GM12874 (cell line): ENCODE measurements around the gene LDB2.

Experiments used
- TF ChIP-seq, protein P1 (sequence below): IDR thresholded peaks from 2 replicates; pipeline ENCODE4 v1.5.1; 2011; ENCODE audit warnings: low read depth, mild to moderate bottlenecking, control low read depth, low read length, moderate library complexity; ENCODE audit not compliant: insufficient read depth

LDB2 gene

DNA sequence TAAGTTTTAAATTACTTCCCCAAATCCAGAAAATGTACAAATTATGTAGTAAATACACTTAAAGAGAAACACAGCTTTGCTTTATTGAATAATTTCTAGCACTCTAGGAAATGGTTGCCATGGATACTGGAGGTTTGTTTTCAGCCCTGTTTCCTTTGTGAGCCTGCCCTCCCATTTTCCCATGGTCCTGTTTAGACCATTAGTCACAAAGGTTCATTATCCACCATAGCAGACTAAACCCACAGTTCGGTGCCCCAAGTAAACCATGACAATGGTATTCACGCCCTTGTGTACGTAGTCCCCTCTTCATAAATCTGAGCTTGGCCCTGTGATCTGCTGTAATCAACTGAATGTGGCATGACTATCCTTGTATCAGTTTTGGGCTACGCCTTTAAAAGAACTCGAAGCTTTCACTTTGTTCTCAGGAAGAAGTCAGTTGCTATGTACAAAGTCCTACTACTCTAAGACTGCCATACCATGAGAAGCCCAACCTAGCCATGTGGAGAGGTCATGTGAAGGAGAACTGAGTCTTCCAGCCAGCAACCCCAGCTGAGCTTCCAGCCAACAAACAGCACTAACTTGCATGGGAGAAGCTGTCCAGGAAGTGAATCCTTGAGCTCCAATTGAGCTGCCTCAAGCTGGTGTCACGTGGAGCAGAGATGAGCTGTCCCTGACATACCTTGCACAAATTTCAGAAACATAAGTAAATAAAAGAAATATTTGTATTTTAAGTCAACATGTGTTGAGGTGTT is 300.4 kb downstream of the LDB2 start:
- TF ChIP-seq, protein P1, sequence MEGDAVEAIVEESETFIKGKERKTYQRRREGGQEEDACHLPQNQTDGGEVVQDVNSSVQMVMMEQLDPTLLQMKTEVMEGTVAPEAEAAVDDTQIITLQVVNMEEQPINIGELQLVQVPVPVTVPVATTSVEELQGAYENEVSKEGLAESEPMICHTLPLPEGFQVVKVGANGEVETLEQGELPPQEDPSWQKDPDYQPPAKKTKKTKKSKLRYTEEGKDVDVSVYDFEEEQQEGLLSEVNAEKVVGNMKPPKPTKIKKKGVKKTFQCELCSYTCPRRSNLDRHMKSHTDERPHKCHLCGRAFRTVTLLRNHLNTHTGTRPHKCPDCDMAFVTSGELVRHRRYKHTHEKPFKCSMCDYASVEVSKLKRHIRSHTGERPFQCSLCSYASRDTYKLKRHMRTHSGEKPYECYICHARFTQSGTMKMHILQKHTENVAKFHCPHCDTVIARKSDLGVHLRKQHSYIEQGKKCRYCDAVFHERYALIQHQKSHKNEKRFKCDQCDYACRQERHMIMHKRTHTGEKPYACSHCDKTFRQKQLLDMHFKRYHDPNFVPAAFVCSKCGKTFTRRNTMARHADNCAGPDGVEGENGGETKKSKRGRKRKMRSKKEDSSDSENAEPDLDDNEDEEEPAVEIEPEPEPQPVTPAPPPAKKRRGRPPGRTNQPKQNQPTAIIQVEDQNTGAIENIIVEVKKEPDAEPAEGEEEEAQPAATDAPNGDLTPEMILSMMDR: no peak

DNA sequence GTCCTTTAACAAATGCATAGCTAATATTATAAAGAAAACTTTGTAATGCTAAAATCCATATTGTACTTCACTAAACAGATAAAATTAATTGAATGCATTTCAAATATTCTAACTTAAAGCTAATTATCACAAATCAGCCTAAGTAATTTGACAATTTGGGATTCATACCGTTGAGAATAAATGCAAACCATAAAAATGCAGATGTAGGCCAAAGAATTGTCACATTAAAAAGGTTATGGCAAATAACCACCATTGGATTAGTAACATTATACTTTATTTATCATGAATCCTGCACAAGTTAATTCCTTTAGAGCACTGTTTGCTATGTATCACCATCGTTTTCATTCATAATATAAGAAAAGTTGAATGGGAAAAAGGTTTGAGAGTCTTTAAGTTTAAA is 301.0 kb downstream of the LDB2 start:
- TF ChIP-seq, protein P1: no peak

DNA sequence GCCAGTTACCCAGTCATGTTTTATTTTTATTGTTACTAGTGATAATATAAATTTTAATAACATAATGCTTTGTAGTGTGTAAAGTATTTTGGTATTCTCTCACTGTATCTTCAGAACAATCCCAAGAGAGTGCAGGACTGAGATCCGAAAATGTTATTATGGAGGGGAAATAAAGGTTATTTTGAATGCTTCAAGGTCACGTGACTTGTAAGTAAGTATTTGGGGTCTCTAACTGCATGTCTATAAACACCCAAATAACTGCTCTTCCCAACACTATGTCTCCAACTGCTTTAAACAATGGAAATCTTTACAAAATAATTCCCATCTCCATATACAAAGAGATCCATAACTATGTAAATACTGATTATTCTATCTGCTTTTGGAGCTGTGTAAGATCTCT is 302.2 kb downstream of the LDB2 start:
- TF ChIP-seq, protein P1: no peak

DNA sequence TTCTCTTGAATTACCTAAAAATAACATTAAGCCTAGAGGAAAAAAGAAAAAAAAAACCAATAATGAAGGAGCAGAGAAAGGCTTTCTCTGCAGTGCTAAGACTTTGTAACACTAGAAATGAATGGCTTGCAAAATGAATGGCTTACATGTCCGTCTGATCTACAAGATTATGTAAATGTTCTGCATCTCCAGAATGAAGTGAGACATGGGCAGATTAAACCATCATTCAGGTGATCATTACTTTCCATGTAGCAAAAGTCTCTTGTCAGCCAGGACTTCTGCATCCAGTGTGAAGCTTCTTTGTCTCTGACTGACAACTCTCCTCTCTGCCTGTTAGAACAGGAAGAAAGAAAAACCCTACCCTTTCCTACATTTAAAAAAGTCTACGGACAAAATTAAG is 304.3 kb downstream of the LDB2 start:
- TF ChIP-seq, protein P1: no peak

DNA sequence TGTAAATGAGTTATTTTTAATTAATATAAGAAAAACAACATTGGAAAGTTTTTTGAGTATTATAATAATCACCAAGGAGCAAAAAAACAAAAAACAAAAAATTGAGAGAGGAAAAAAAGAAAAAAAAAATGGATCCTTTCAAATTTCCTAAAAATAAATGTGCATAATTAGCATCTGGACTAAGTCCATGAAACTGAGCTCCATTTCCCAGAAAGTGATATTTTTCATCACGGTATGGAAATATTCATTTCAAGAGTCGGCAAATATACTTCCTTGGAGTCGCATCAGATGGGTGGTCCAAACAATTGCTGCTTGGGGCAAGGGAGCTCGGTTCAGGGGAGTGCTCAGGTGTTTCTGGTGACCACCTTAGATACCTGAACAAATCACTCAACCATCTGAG is 305.1 kb downstream of the LDB2 start:
- TF ChIP-seq, protein P1: no peak

DNA sequence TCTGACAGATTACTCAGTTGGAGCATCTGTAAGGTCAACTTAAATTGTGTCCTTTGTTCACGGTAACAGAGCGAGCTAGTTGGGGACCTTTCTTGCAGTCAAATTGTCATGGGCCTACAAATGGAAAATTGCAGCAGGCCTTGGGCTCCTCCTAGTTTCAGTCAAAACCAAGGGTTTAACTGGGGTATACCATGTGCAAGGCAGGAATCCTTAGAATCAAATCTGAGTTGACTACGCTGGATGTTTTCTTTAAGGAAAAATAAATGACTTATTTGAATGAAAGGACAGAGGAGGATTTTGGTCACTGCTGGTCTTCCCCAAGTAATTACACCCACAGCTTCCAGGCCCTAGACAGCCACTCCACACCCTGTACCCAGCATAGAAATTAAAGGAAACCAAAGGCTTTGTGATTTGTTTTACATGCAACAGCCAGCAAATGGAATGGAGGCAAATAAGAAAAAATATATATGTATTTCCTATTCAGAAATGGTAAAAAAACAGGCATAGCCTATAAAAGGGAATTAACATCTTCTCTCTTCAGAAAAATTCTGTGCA is 307.1 kb downstream of the LDB2 start:
- TF ChIP-seq, protein P1: no peak

DNA sequence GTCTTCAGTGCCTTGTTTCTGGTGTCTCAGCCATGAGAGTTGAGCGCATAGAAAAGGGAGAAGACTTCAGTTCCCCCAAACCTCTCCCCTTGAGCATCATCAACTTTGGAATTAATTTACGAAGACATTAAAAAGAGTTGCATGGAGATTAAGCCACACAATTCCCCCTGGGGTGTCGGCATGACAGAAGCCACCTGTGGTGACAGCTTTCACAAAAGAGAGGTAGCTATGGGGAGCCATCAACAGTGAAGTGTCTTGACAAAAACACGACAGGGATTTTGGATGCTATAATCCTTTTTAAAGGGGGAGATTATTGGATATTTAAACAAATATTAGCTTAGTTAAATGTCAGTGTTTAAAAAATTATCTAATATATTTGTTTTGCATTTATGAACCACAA is 307.6 kb downstream of the LDB2 start:
- TF ChIP-seq, protein P1: no peak
